GM20000 (cell line): ENCODE data around the gene CD36.

Source experiments
- DNase-seq: peaks from one replicate; pipeline ENCODE4 v3.0.0; 2012; ENCODE audit warnings: low spot score
- TF ChIP-seq, protein P1 (sequence below): IDR thresholded peaks from 2 replicates; pipeline ENCODE4 v1.5.1; 2012; ENCODE audit warnings: mild to moderate bottlenecking, control low read depth; ENCODE audit errors: extremely low read depth, missing control alignments

The CD36 gene

DNA sequence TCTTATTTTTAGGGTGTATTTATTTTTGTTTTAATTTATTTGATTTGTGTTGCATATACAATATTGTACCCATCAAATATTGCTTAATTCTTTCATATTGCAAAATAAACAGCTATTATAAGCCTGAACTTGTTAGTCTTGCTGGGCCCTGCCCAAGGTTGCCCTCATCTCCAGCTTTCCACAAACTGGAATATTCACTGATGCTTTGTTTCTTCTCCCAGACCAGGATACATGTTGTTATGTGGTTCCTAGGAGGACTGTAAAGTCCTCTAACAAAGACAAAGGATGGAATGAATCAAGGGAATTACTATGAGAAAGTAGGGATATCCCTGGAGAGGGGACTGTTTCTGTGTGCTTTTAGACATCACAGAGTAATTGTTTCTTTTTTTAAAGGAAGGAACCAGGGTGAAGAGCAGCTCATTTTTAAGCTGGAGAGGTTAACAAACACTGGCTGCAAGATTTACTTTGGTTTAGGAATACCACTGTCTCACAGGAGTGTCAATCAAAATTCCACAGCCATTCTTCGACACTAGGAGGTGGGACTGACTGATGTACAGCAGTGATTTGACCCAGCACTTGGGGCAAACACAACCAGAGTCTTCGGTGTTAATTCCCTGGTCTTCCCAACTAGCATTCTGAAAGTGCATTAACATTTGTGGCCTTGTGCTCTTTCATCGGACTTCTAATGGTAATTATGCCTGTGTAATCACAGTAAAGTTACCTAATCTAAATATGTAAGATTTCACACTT, 14.8 kb upstream of the CD36 start:
- no peak for DNase-seq
- TF ChIP-seq, protein P1, sequence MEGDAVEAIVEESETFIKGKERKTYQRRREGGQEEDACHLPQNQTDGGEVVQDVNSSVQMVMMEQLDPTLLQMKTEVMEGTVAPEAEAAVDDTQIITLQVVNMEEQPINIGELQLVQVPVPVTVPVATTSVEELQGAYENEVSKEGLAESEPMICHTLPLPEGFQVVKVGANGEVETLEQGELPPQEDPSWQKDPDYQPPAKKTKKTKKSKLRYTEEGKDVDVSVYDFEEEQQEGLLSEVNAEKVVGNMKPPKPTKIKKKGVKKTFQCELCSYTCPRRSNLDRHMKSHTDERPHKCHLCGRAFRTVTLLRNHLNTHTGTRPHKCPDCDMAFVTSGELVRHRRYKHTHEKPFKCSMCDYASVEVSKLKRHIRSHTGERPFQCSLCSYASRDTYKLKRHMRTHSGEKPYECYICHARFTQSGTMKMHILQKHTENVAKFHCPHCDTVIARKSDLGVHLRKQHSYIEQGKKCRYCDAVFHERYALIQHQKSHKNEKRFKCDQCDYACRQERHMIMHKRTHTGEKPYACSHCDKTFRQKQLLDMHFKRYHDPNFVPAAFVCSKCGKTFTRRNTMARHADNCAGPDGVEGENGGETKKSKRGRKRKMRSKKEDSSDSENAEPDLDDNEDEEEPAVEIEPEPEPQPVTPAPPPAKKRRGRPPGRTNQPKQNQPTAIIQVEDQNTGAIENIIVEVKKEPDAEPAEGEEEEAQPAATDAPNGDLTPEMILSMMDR = no peak

DNA sequence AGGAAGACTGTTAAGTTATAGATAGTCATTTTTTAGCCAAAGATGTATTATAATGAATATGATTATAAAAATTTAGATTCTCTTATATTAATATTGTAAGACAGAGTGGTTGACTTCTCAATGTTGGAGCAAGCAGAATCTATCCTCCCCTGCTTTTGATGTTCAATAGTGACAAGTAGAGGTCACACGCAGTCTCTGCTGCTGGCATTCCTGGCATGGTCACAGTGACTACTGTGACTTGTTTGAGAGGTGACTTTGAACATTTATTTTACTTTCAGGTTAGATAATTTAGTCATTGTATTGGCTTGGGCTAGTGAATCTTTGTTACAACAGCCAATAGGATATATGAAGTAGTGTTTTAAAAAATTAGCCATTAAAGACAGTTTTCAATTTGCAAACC, 13.7 kb upstream of the CD36 start:
- TF ChIP-seq, protein P1 = no peak
- DNase-seq = no peak

DNA sequence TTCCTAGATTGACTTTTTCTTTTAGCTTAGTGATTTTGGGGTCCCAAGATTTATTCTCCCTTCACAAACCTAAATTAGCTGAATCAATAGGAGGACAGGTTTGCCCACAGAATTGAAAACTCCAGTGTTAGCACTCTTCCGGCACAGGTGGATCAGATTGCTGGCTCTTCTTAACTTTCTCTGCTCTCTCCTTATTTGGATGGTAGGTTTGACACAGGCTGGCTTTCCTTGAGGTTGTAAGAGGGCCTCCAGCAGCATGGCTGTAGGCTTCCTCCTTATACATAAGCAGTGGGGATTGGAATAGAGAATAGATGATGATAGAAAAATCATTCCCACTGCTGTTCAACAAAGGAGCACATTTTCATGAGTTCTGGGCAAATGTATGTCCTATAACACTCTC, 9.4 kb upstream of the CD36 start:
- DNase-seq = no peak
- TF ChIP-seq, protein P1 = no peak

GRCh38 chr7:80630608-80631405, 7.6 kb upstream of the CD36 start:
- DNase-seq = no peak
- TF ChIP-seq, protein P1 = no peak

DNA sequence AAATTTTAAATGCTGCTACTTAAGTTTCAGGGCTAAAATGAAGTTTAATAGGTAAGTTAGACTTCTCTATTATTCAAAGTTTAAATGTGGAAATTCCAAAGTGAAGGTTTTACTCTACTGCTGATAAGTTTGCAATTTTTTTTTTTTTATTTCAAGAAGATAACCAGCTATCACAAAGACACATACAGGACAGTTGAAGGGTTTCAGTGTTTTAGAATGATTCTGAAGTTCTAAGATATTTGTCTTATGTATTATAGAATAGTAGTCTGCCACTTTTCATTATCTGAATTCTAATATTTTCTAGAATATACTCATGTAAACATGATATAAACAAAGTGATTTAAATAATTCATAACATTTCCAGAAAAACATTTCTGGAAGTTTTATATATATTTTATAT, 7.0 kb upstream of the CD36 start:
- TF ChIP-seq, protein P1 = no peak
- DNase-seq = no peak

DNA sequence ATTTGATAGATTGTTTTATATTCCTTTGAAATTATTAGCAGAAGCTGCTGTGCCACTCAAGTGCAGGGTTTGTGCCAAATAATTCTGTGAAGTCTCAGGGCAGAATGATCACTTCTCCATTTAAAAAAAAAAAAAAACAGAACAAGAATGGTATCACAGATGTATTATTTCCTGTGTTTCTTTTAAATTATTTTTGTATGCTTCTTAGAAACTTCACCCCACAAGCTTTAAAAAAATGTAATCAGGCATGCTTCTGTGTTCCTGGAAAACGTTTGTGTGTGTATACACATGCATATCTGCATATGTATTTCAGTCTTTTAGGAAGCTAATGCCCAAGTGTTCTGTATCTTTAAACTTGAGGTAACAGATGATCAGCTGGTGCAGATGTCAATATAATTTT, 6.3 kb upstream of the CD36 start:
- no peak for DNase-seq
- TF ChIP-seq, protein P1 = no peak

DNA sequence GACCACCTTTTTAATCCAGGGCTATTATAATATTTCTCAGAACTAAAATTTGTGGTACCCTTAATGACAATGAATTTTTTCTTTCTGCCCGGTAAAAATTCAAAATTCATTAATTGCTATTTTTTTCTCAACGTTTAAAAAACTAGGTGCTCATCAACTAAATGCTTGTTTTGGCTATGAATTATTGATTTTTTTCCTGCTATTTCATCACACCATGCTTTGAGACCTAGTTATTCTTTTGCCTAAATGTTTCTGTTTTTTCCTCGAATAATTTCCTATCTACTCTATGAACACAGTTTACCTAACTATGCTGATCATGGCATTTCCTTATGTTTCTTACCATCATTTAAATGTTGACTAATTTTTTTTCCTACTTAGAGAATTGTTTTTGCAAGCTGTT, 5.6 kb upstream of the CD36 start:
- TF ChIP-seq, protein P1 = no peak
- no peak for DNase-seq
